Measurements from ENCODE around the gene ZDHHC13. TPM values are rescaled to one million over a fixed set of nuclear protein-coding genes. Genes with fewer than 3 reads are reported as not detected.

ZDHHC13 gene
- total RNA-seq, 4 donors from 2014 or later: 45.8 to 64.9 (median 58.1) TPM

GRCh38 chr11:19196432-19196831, 79.5 kb downstream of the ZDHHC13 start:
- intact Hi-C loops (cut with DNase I): no loop called here
- Histone ChIP-seq H3K27me3 (no peaks in the 10 kb centered on the region), H3K4me3 (no peak overlapping the region), H3K4me1 (peaks cover 0 to 6% (median 0%) of the 10 kb centered on the region in 3 donors), H3K9me3 (no peaks in the 10 kb centered on the region), H3K27ac (no peak overlapping the region), H3K36me3 (no peaks in the 10 kb centered on the region)
- TF ChIP-seq POLR2A (IDR thresholded peaks at IDR 0.05): no peak
- TF ChIP-seq, protein P1, sequence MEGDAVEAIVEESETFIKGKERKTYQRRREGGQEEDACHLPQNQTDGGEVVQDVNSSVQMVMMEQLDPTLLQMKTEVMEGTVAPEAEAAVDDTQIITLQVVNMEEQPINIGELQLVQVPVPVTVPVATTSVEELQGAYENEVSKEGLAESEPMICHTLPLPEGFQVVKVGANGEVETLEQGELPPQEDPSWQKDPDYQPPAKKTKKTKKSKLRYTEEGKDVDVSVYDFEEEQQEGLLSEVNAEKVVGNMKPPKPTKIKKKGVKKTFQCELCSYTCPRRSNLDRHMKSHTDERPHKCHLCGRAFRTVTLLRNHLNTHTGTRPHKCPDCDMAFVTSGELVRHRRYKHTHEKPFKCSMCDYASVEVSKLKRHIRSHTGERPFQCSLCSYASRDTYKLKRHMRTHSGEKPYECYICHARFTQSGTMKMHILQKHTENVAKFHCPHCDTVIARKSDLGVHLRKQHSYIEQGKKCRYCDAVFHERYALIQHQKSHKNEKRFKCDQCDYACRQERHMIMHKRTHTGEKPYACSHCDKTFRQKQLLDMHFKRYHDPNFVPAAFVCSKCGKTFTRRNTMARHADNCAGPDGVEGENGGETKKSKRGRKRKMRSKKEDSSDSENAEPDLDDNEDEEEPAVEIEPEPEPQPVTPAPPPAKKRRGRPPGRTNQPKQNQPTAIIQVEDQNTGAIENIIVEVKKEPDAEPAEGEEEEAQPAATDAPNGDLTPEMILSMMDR (IDR thresholded peaks at IDR 0.05): no peak
- WGBS, 2 donors: 76 to 81% methylated on average over 6 of the region's 6 CpGs
- no peak for DNase-seq

DNA sequence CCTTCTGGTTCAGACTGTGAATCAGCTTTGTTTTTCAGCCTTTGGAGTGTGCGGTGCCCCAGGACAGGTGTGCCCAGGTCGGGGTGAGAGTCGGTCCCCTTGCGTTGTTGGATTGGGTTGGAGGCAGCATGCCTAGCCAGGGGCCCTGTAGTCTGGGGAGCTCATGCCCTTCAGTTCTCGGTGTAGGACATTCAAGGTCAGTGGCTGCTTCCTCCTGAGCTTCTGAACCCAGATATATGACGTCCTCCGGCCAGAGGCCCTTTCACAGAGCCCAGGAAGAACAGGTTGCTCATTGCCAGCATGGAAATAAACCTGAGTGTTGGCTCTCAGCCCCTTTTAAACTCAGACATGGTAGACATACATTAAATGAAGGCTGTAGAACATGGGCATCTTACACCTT, 82.1 kb downstream of the ZDHHC13 start:
- DNase-seq: no peak
- Histone ChIP-seq H3K4me3 (no peak overlapping the region), H3K9me3 (no peaks in the 10 kb centered on the region), H3K4me1 (peaks cover 0 to 6% (median 0%) of the 10 kb centered on the region in 3 donors), H3K27ac (no peak overlapping the region), H3K27me3 (no peaks in the 10 kb centered on the region), H3K36me3 (no peaks in the 10 kb centered on the region)
- intact Hi-C loops (cut with DNase I): no loop called here
- TF ChIP-seq, protein P1 (IDR thresholded peaks at IDR 0.05): no peak
- no peak for TF ChIP-seq POLR2A (IDR thresholded peaks at IDR 0.05)
- 90 to 100% methylated on average over 3 to 7 of the region's 7 CpGs for WGBS, 2 donors

DNA sequence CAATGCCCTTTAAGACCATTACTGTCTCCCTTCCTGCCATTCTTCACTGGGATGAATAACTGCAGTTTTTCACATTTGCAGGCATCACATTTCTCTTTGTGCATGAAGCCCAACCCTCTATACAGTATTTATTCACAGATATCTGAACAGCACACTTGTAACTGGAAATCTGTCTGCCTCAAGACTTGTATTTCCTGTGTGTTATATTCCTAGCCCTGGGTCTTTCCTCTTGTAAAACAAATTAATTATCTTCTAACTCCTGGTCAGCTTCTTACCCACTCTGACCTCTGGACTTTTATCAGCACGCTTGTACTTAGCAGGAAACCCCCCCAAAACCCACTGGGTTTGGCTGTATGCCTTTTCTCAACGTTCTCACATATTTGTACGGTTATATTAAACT, 82.8 kb downstream of the ZDHHC13 start:
- Histone ChIP-seq H3K4me1 (peaks cover 0 to 6% (median 0%) of the 10 kb centered on the region in 3 donors), H3K4me3 (no peak overlapping the region), H3K36me3 (no peaks in the 10 kb centered on the region), H3K9me3 (no peaks in the 10 kb centered on the region), H3K27me3 (no peaks in the 10 kb centered on the region), H3K27ac (no peak overlapping the region)
- 28 to 49% methylated on average over 3 of the region's 3 CpGs for WGBS, 2 donors
- intact Hi-C loops (cut with DNase I): no loop called here
- TF ChIP-seq, protein P1 (IDR thresholded peaks at IDR 0.05): no peak
- no peak for TF ChIP-seq POLR2A (IDR thresholded peaks at IDR 0.05)
- DNase-seq: no peak

DNA sequence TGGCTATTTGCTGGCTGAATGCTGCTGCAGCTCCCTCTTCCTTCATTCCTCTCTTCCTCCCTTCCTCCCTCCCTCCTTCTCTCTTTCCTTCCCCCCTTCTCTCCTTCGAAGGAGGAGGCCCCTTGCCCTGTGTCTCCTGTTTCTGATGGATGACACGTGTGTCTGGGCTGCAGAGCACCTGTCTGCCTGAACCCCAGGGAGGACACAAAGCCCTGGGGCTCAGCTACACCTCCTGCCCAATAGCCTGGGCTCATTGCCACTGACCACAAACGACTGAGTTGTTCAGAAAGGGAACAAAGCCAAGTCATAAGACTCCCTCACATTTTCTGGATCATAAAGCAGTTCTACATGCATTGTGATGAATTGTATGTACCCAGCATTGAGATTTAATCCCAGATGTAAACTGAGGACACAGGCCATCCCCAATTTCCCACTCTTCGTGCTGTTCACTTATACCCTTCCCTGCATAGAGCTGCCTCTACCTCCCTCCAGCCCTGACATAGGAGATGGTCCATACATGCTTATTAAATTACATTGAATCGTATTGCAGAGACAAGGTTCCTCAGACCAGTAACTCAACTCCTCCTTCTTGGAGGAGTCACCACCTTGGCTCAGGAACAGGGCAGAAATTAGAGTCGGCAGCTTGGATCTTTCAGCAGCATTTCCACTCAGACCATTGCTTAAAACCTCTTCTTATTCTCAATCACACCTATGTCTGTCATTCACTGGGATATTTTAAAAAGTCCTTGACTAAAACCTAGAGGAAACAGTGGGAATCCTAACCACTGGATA, 83.6 kb downstream of the ZDHHC13 start:
- H3K27ac ChIP-seq: no peak overlapping the region
- intact Hi-C loops (cut with DNase I): no loop called here
- H3K9me3 ChIP-seq: no peaks in the 10 kb centered on the region
- TF ChIP-seq, protein P1 (IDR thresholded peaks at IDR 0.05): no peak
- TF ChIP-seq POLR2A (IDR thresholded peaks at IDR 0.05): no peak
- peaks cover 0 to 6% (median 0%) of the 10 kb centered on the region in 3 donors for H3K4me1 ChIP-seq
- 33 to 40% methylated on average over 5 to 6 of the region's 6 CpGs for WGBS, 2 donors
- no peak overlapping the region for H3K4me3 ChIP-seq
- H3K36me3 ChIP-seq: no peaks in the 10 kb centered on the region
- no peaks in the 10 kb centered on the region for H3K27me3 ChIP-seq
- no peak for DNase-seq

DNA sequence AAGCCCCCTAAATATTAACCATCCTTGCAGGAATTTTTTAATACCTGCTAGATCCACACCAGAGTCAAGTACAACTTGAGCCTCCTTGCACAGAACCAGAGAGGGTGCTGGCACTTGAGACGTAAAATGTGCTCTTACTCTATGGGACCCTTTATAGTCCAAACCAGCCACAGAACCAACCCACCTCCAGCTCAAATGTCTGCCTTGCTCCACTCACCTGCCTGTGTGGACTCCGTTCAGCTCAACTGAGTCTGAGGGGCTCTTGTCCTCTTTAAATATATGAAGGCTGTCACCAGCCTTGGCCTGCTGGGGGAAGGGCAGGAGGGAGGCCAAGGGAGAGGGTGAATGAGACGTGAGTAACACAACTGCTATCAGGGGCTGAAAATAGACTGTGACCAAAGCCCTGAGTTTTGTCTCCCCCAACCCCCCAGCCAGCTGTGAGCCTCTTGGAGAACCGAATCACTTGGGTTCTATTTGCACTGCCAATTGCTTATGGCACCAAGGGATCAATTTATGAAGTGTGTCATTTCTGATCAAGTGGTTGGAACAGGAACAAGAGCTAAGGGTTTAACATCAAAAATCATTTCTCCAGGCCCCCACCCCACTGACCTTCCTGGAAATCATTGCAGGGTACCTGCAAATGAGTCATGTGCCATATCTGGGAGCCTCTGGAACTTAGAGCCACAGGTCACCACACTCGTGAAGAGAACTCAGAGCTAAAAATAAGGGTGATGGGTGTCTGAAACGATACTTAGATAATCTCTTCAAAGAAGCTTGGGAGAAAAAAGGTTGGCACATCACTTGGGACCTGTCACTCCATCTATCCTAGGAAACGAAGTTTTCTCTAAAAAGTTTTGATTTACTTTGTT, 85.0 kb downstream of the ZDHHC13 start, which contains the start of gene CSRP3:
CSRP3 (minus strand) TSS at position 247 of the 869 bp plus-strand sequence. CDS start 9,535 bp downstream, outside the sequence.
- no peaks in the 10 kb centered on the region for H3K9me3 ChIP-seq
- no peak within 1 kb of the TSS for H3K4me3 ChIP-seq
- intact Hi-C loops (cut with DNase I): no loop called here
- peaks cover 0 to 6% (median 0%) of the 10 kb centered on the region in 3 donors for H3K4me1 ChIP-seq
- WGBS, 2 donors: 79 to 85% methylated on average over 7 of the region's 7 CpGs
- H3K27me3 ChIP-seq: no peaks in the 10 kb centered on the region
- DNase-seq: no peak
- no peak within 1 kb of the TSS for H3K27ac ChIP-seq
- no peaks in the 10 kb centered on the region for H3K36me3 ChIP-seq
- TF ChIP-seq POLR2A (IDR thresholded peaks at IDR 0.05): no peak
- TF ChIP-seq, protein P1 (IDR thresholded peaks at IDR 0.05): no peak

Measured in esophagus squamous epithelium (tissue), 5 donors.